ENCODE data around the gene RRAGB.
"Not testable (repeated sequence)": the region's sequence is repeated elsewhere in the genome, so short reads cannot be mapped to it uniquely, and the experiment has no call there.

Gene RRAGB

DNA sequence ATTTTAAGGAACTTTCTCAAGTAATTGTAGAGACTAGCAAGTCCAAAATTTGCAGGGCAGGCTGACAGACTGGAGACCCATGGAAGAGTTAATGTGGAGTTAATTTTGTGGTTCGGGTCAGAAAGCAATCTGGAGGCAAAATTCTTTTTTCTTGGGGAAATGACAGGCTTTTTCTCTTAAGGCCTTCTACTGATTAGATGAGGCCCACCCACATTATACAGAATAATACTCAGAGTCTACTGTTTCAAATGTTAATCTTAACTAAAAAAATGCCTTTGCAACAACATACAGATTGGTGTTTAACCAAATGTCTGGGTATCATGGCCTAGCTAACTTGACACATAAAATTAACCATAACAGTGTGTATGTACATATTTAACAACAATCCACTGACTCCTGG lies 32.7 kb downstream of the RRAGB start:
- H4K20me1 ChIP-seq: peaks cover 0 to 7% (median 0%) of the 10 kb centered on the region in 11 experiments; a peak in 2 of 22 replicates
- no peaks in the 10 kb centered on the region for H3K4me1 ChIP-seq
- no peak overlapping the region for H3K27ac ChIP-seq
- no peak overlapping the region for H3K4me3 ChIP-seq
- H3K4me2 ChIP-seq: no peak overlapping the region
- peaks cover 34 to 69% (median 65%) of the 10 kb centered on the region in 11 experiments for H3K27me3 ChIP-seq
- no peak overlapping the region for H3K9ac ChIP-seq
- peaks cover 4 to 36% (median 21%) of the 10 kb centered on the region in 11 experiments; a peak in 19 of 22 replicates for H3K9me3 ChIP-seq (replicated peaks in 1 of 11)
- no peak for TF ChIP-seq Cebpa-rat (IDR thresholded peaks at IDR 0.05)
- peaks cover 0 to 65% (median 0%) of the 10 kb centered on the region in 11 experiments; a peak in 5 of 22 replicates for H3K36me3 ChIP-seq

DNA sequence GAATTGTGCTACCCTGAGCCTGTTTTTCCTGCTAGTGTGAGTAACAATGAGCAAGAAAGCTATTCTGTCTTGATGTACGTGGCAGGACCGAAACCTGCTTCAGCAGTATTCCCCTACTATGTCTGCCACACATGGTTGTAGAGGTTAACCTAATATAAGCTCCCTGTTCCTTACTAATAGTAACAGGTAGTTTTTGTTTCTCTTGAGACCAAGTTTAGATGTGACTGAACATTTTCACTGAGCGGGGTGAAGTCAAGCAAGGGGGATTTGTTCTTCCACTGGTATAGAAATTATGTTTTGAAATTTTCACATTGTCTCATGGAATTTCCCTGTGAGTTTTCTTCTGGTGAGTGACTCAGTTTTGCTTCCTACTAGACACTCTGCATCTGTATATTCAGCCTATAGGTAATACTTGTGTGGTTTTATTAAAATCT lies 37.3 kb downstream of the RRAGB start:
- H3K36me3 ChIP-seq: peaks cover 0 to 48% (median 0%) of the 10 kb centered on the region in 11 experiments; a peak in 6 of 22 replicates
- H3K9me3 ChIP-seq (replicated peaks in 1 of 11): no peaks in the 10 kb centered on the region; a peak in 1 of 22 replicates
- peaks cover 0 to 7% (median 0%) of the 10 kb centered on the region in 11 experiments; a peak in 3 of 22 replicates for H4K20me1 ChIP-seq
- no peak overlapping the region for H3K4me3 ChIP-seq
- peaks cover 74 to 96% (median 91%) of the 10 kb centered on the region in 11 experiments for H3K27me3 ChIP-seq
- H3K4me1 ChIP-seq: no peaks in the 10 kb centered on the region
- no peak for TF ChIP-seq Cebpa-rat (IDR thresholded peaks at IDR 0.05)
- no peak overlapping the region for H3K9ac ChIP-seq
- no peak overlapping the region for H3K4me2 ChIP-seq
- H3K27ac ChIP-seq: no peak overlapping the region

DNA sequence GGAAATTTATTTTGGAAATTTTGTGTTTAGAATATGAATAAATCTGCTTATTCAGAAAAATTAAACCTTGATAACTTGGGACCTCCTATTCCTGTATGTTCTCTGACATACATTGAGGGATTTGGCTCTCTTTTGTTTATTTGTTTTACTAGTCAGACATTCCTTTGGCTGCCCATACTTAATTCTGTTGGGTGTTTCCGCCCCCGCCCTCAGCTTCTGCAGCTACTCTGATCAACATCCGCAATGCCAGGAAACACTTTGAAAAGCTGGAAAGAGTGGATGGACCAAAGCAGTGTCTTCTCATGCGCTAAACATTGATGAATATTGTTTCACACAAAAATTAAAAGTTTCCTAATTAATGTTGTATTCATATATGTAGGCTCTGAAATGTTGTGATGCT lies 40.5 kb downstream of the RRAGB start:
- Histone ChIP-seq H3K4me3 (no peak overlapping the region), H3K27me3 (peaks cover 82 to 100% (median 99%) of the 10 kb centered on the region in 11 experiments)
- TF ChIP-seq Cebpa-rat (IDR thresholded peaks at IDR 0.05): no peak

DNA sequence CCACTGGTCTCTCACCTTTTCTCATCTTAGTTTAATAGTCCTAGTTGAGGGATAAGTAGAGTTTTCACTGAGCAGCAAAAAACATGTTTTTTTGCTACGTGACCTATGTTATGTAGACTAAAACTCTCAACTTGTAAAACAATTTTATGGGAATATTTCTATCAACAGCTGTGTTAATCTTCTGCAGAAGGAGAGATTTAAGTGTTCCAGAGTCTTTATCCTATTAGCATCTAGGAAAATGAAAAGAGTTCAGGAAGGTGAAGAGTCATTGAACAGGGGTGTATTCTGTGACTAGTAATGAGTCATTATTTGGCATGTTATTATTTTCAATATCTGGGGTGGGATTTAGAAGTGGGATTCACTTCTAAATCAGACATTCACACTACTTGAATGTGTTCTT lies 41.9 kb downstream of the RRAGB start:
- Histone ChIP-seq H4K20me1 (peaks cover 0 to 6% (median 0%) of the 10 kb centered on the region in 11 experiments; a peak in 2 of 22 replicates), H3K9ac (no peak overlapping the region), H3K4me2 (no peak overlapping the region), H3K4me3 (no peak overlapping the region), H3K4me1 (no peaks in the 10 kb centered on the region), H3K9me3 (replicated peaks in 1 of 11) (no peaks in the 10 kb centered on the region), H3K27ac (no peak overlapping the region), H3K36me3 (peaks cover 0 to 23% (median 0%) of the 10 kb centered on the region in 11 experiments; a peak in 6 of 22 replicates), H3K27me3 (peaks cover 76 to 96% (median 93%) of the 10 kb centered on the region in 11 experiments)
- no peak for TF ChIP-seq Cebpa-rat (IDR thresholded peaks at IDR 0.05)

More for the DNA sequence above, 40.5 kb downstream of the RRAGB start:
- Histone ChIP-seq H3K36me3 (peaks cover 0 to 38% (median 0%) of the 10 kb centered on the region in 11 experiments; a peak in 6 of 22 replicates), H3K9ac (no peak overlapping the region), H3K27ac (no peak overlapping the region), H3K4me2 (no peak overlapping the region), H3K9me3 (replicated peaks in 1 of 11) (no peaks in the 10 kb centered on the region), H3K4me1 (no peaks in the 10 kb centered on the region), H4K20me1 (peaks cover 0 to 7% (median 0%) of the 10 kb centered on the region in 11 experiments; a peak in 2 of 22 replicates)

DNA sequence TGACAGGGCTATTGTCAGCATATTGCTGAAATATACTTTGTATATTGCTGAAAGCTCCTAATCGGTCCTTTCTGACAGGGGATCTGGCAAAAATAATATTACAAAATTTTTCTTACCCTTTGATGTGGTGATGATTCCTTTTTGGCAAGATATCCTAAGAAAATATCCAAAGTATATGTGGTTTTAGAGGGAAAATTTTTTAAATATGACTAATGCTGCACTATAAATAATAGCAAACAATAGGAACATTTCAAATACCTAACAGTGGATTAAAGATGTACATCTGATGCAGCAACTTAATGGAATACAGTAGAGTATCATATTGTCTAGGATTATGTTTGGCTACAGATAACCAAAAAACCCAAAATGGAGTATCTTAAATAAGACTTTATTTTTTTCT lies 49.6 kb downstream of the RRAGB start:
- H3K36me3 ChIP-seq: no peaks in the 10 kb centered on the region
- peaks cover 11 to 44% (median 26%) of the 10 kb centered on the region in 11 experiments; a peak in 21 of 22 replicates for H3K27me3 ChIP-seq
- peaks cover 3 to 18% (median 8%) of the 10 kb centered on the region in 11 experiments; a peak in 17 of 22 replicates for H3K9me3 ChIP-seq (replicated peaks in 1 of 11)
- no peak overlapping the region for H3K4me2 ChIP-seq
- H4K20me1 ChIP-seq: no peaks in the 10 kb centered on the region
- no peak overlapping the region for H3K4me3 ChIP-seq
- H3K4me1 ChIP-seq: no peaks in the 10 kb centered on the region
- no peak overlapping the region for H3K9ac ChIP-seq
- TF ChIP-seq Cebpa-rat (IDR thresholded peaks at IDR 0.05): no peak
- H3K27ac ChIP-seq: no peak overlapping the region

DNA sequence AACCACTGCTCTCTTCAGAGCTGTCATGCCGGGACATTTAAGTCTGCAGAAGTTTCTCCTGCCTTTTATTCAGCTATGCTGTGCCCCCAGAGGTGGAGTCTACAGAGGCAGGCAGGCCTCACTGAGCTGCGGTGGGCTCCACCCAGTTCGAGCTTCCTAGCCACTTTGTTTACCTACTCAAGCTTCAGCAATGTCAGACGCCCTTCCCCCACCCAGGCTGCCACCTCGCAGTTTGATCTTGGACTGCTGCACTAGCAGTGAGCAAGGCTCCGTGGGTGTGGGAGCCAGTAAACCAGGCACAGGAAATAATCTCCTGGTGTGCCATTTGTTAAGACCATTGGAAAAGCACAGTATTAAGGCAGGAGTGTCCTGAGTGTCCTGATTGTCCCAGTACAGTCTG lies 56.9 kb downstream of the RRAGB start:
- not testable (repeated sequence) for H3K4me1 ChIP-seq, H4K20me1 ChIP-seq, H3K27ac ChIP-seq, H3K36me3 ChIP-seq, H3K9ac ChIP-seq, H3K4me3 ChIP-seq, H3K4me2 ChIP-seq
- H3K27me3 ChIP-seq: peaks cover 22 to 59% (median 55%) of the 10 kb centered on the region in 11 experiments; a peak in 21 of 22 replicates
- peaks cover 3 to 12% (median 7%) of the 10 kb centered on the region in 11 experiments; a peak in 16 of 22 replicates for H3K9me3 ChIP-seq (replicated peaks in 1 of 11)

DNA sequence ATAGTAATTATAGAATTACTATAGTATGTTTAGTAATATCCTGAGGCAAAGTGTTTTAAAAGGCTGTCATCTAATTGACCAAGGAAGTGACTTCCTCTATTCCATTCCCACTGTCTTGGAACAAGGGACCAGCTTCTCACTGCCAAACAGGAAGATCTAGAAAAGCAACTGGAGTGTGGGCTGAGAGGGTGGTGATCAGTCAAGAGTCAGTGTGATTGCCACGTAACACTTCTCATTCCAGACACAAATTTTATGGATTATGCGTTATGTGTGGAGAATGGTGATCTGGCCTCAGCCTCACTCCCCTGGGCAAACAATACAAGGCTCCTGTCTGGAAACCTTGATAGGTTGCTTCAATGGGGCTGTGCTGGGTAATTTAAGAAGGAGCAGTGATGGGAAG lies 60.0 kb downstream of the RRAGB start:
- Histone ChIP-seq H4K20me1 (no peaks in the 10 kb centered on the region), H3K27ac (no peak overlapping the region), H3K27me3 (peaks cover 33 to 70% (median 65%) of the 10 kb centered on the region in 11 experiments), H3K4me3 (no peak overlapping the region), H3K4me1 (no peaks in the 10 kb centered on the region), H3K9me3 (replicated peaks in 1 of 11) (peaks cover 0 to 6% (median 0%) of the 10 kb centered on the region in 11 experiments; a peak in 2 of 22 replicates), H3K9ac (no peak overlapping the region), H3K4me2 (no peak overlapping the region), H3K36me3 (no peaks in the 10 kb centered on the region)
- no peak for TF ChIP-seq Cebpa-rat (IDR thresholded peaks at IDR 0.05)

DNA sequence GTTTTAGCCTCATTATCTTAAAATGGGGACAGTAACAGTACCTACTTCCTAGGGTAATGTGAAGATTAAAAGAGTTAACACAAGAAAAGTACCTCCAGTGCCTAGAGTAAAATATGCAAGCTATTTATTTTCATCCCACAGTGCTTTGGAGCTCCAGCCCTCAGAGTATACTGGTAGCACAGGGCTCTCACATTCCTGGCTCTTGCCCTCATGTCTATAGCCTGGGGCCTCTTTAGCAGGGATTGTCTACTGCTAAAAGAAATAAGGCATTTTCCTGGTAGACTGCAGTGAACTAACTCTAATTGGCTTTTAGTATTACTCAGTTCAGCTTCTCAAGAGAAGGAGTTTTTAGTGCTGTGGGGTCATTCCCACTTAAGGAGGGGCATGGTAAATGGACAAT lies 60.8 kb downstream of the RRAGB start:
- Histone ChIP-seq H3K27me3 (peaks cover 38 to 75% (median 71%) of the 10 kb centered on the region in 11 experiments), H3K4me2 (no peak overlapping the region), H3K27ac (no peak overlapping the region), H3K36me3 (no peaks in the 10 kb centered on the region), H3K9me3 (replicated peaks in 1 of 11) (peaks cover 0 to 6% (median 0%) of the 10 kb centered on the region in 11 experiments; a peak in 2 of 22 replicates), H4K20me1 (no peaks in the 10 kb centered on the region), H3K4me1 (no peaks in the 10 kb centered on the region), H3K4me3 (no peak overlapping the region), H3K9ac (no peak overlapping the region)
- no peak for TF ChIP-seq Cebpa-rat (IDR thresholded peaks at IDR 0.05)

DNA sequence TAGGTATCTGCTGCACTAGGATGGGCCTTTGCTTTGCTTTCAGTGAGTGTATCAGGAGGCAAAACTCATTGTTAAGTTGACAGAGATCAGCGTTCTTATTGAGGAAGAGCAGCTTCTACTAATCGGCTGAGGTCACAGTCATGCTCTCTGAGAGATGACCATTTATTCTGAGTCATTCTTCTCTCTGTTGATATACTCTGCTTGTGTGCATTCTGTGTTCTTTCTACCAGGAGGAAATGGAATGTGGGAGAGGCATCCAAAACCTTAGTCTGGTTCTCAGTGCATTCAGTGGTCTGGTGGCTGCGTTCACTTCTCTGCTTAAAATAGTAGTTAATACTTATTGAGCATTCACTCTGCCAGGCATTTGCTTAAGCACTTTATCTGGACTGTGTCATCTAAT lies 66.2 kb downstream of the RRAGB start:
- H3K9me3 ChIP-seq (replicated peaks in 1 of 11): peaks cover 0 to 6% (median 0%) of the 10 kb centered on the region in 11 experiments; a peak in 2 of 22 replicates
- no peaks in the 10 kb centered on the region for H4K20me1 ChIP-seq
- TF ChIP-seq Cebpa-rat (IDR thresholded peaks at IDR 0.05): no peak
- peaks cover 28 to 61% (median 49%) of the 10 kb centered on the region in 11 experiments for H3K27me3 ChIP-seq
- no peak overlapping the region for H3K4me2 ChIP-seq
- no peak overlapping the region for H3K27ac ChIP-seq
- H3K36me3 ChIP-seq: no peaks in the 10 kb centered on the region
- no peak overlapping the region for H3K9ac ChIP-seq
- H3K4me1 ChIP-seq: no peaks in the 10 kb centered on the region
- H3K4me3 ChIP-seq: no peak overlapping the region

DNA sequence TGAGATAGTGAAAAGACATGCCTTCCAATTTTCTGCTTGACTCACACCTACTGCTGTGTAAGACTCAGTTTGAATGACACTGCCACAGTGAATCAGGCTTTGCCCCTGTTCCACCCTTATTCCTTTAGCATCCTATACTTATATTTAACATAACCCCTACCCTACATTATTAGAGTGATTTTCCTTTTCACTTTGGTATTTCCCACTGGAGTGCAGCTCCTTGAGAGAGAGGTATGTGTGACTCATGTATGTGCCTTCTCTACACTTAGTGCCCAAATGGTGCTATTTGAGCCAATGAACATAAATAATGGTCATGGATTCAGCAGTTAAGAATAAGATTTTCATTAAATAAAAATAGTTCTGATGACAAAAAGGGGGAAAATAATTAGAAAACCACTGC lies 69.5 kb downstream of the RRAGB start:
- no peak for TF ChIP-seq Cebpa-rat (IDR thresholded peaks at IDR 0.05)
- H3K27me3 ChIP-seq: peaks cover 43 to 83% (median 71%) of the 10 kb centered on the region in 11 experiments
- no peak overlapping the region for H3K4me2 ChIP-seq
- H3K9ac ChIP-seq: no peak overlapping the region
- H3K36me3 ChIP-seq: no peaks in the 10 kb centered on the region
- H3K4me1 ChIP-seq: no peaks in the 10 kb centered on the region
- no peak overlapping the region for H3K4me3 ChIP-seq
- no peak overlapping the region for H3K27ac ChIP-seq
- H3K9me3 ChIP-seq (replicated peaks in 1 of 11): no peaks in the 10 kb centered on the region
- no peaks in the 10 kb centered on the region for H4K20me1 ChIP-seq

All from BLaER1 treated with 17β-estradiol and CSF1 and Interleukin-3, amounts not matched to agents 10 nM and 100 nM (cell line).